Immature natural killer cell (primary cell): Measurements from ENCODE around the gene MAT1A. TPM values are rescaled to one million over a fixed set of nuclear protein-coding genes. Genes with fewer than 3 reads are reported as not detected.
"Not testable (repeated sequence)": the region's sequence is repeated elsewhere in the genome, so short reads cannot be mapped to it uniquely, and the experiment has no call there.

Source experiments
- DNase-seq, 3 donors: peaks; one replicate each; pipeline ENCODE4 v3.0.0; 2022; ENCODE audit warnings: mixed read lengths in 1 of 3
- H3K27ac Mint-ChIP-seq, 6 donors: one replicate each; pipeline ENCODE4 v1.8.0; 2020; ENCODE audit warnings: mixed read lengths in 6 of 6, mild to moderate bottlenecking in 5 of 6, inconsistent platforms in 4 of 6, moderate library complexity in 3 of 6
- H3K27me3 Mint-ChIP-seq, 3 donors: one replicate each; pipeline ENCODE4 v1.8.0; 2020 to 2021; ENCODE audit warnings: low read depth in 3 of 3, mild to moderate bottlenecking in 3 of 3, mixed read lengths in 3 of 3, moderate library complexity in 3 of 3, inconsistent platforms in 1 of 3
- H3K36me3 Mint-ChIP-seq, 3 donors: one replicate each; pipeline ENCODE4 v1.8.0; 2020; ENCODE audit warnings: mixed read lengths in 3 of 3, inconsistent platforms in 2 of 3, mild to moderate bottlenecking in 2 of 3
- H3K4me1 Mint-ChIP-seq, 2 donors: one replicate each; pipeline ENCODE4 v1.8.0; 2020; ENCODE audit warnings: inconsistent platforms in 2 of 2, mild to moderate bottlenecking in 2 of 2, mixed read lengths in 2 of 2, moderate library complexity in 1 of 2
- H3K4me3 Mint-ChIP-seq, 5 donors: one replicate each; pipeline ENCODE4 v1.8.0; 2020; ENCODE audit warnings: mild to moderate bottlenecking in 5 of 5, mixed read lengths in 5 of 5, inconsistent platforms in 3 of 5, moderate library complexity in 3 of 5
- H3K9me3 Mint-ChIP-seq, 6 donors: one replicate each; pipeline ENCODE4 v1.8.0; 2020; ENCODE audit warnings: mild to moderate bottlenecking in 6 of 6, mixed read lengths in 6 of 6, inconsistent platforms in 4 of 6, moderate library complexity in 3 of 6
- polyA plus RNA-seq, 3 donors: library from polyadenylated mRNA; unstranded; fragments of 300-500 nt; fragmentation: Illumina TruSeq; gene quantifications; one replicate each; pipeline ENCODE4 v1.2.3, GENCODE V29; 2021

Gene MAT1A
- polyA plus RNA-seq, 3 donors from 2014 or later: not detected

GRCh38 chr10:80250399-80250798, 39.1 kb downstream of the MAT1A start:
- H3K9me3 Mint-ChIP-seq, H3K27ac Mint-ChIP-seq, H3K4me3 Mint-ChIP-seq, H3K36me3 Mint-ChIP-seq, H3K27me3 Mint-ChIP-seq, DNase-seq: not testable (repeated sequence)
- peaks cover 16 to 17% of the 10 kb centered on the region in 2 donors for H3K4me1 Mint-ChIP-seq

DNA sequence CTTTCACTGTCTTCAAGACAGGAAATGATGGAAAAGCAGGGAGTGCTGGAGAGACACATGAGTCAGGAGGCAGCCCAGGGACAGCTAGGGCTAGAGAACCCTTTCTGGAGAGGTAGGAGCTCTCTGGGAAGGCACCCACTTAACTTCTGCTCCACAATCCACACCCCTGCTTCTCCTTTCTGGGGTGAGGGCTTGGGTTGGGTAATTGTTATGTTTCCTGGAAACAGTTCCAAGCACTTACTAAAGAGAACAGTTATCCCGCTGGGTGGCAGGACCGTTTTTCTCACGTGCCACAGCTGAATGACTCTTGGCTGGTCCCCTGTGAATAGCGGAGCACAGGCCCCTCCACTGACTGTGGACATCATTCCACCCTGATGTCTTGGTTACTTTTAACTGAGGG, 39.6 kb downstream of the MAT1A start:
- not testable (repeated sequence) for H3K27ac Mint-ChIP-seq, H3K36me3 Mint-ChIP-seq, H3K9me3 Mint-ChIP-seq, H3K4me3 Mint-ChIP-seq, DNase-seq, H3K27me3 Mint-ChIP-seq
- peaks cover 16 to 17% of the 10 kb centered on the region in 2 donors for H3K4me1 Mint-ChIP-seq

DNA sequence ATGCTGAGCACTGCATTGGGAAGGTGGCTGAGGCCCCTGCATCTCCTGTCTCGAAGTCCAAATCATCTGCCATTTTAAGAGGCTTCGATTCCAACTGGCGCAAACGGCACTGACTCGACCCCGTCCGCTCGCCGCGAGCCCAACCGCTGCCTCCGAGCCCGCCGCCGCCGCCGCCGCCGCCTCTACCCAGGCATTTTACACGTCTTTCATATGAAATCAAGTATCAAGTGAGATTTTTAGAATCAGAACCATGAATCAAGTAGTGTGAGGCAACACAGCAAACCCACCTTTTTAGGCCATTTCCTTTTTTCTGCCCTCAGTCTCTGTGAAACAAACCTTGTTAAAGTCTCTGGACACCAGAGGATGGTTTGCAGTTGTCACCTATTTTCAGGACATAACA, 41.8 kb downstream of the MAT1A start:
- not testable (repeated sequence) for H3K27me3 Mint-ChIP-seq, H3K4me1 Mint-ChIP-seq, H3K4me3 Mint-ChIP-seq, DNase-seq, H3K36me3 Mint-ChIP-seq, H3K9me3 Mint-ChIP-seq, H3K27ac Mint-ChIP-seq

- not testable (repeated sequence) for H3K9me3 Mint-ChIP-seq, H3K4me1 Mint-ChIP-seq, DNase-seq, H3K36me3 Mint-ChIP-seq, H3K27me3 Mint-ChIP-seq, H3K27ac Mint-ChIP-seq, H3K4me3 Mint-ChIP-seq
These were observed 45.1 kb downstream of the MAT1A start for GRCh38 chr10:80244371-80244770.

DNA sequence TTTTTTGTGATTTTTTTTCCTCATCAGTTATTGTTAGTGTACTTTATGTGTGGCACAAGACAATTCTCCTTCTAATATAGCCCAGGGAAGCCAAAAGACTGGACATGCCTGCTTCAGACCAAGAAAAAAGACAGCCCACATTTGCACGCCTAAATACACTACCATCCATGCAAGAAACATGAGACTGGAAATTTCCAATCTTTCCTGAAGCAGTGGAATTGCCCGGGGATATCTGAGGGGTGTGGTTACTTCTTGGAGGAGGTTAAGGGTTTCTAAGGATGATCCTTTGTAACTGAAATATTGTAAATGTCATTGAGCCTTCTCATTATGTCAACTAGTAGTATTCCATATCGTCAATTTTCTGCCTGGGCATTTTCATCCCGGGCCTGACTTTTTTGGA, 47.1 kb downstream of the MAT1A start:
- not testable (repeated sequence) for H3K4me1 Mint-ChIP-seq, H3K27me3 Mint-ChIP-seq, DNase-seq, H3K9me3 Mint-ChIP-seq, H3K27ac Mint-ChIP-seq, H3K4me3 Mint-ChIP-seq, H3K36me3 Mint-ChIP-seq

- not testable (repeated sequence) for H3K27me3 Mint-ChIP-seq
These were observed 53.0 kb downstream of the MAT1A start for GRCh38 chr10:80236457-80236856.

GRCh38 chr10:80234331-80235235, 54.9 kb downstream of the MAT1A start:
- DNase-seq, H3K36me3 Mint-ChIP-seq, H3K27ac Mint-ChIP-seq, H3K27me3 Mint-ChIP-seq, H3K4me3 Mint-ChIP-seq, H3K4me1 Mint-ChIP-seq, H3K9me3 Mint-ChIP-seq: not testable (repeated sequence)

More at GRCh38 chr10:80236457-80236856, 53.0 kb downstream of the MAT1A start:
- H3K9me3 Mint-ChIP-seq, H3K4me1 Mint-ChIP-seq, H3K27ac Mint-ChIP-seq, H3K4me3 Mint-ChIP-seq, H3K36me3 Mint-ChIP-seq, DNase-seq: not testable (repeated sequence)

DNA sequence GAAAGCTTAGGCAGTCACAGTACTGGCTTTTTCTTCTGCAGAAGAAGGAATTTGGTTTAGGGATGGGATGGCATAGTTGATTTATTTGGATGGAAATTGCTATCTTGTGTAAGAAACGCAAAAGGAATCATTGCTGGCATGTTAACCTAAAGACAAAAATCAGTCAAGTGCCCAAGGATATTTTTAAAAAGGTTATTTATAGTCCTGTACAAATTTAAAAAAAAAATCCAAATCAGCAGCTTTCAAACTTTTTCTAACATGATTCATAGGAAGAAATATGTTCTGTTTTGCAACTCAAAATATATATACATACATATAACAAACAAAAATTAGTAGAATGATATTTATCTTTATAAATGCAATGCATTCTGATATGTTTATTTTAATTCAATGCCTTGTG, 55.6 kb downstream of the MAT1A start:
- H3K4me1 Mint-ChIP-seq, H3K4me3 Mint-ChIP-seq, H3K9me3 Mint-ChIP-seq: not testable (repeated sequence)

GRCh38 chr10:80226723-80227122, 62.7 kb downstream of the MAT1A start:
- H3K4me3 Mint-ChIP-seq, H3K9me3 Mint-ChIP-seq, H3K27me3 Mint-ChIP-seq, DNase-seq, H3K36me3 Mint-ChIP-seq, H3K27ac Mint-ChIP-seq, H3K4me1 Mint-ChIP-seq: not testable (repeated sequence)

More for the DNA sequence above, 55.6 kb downstream of the MAT1A start:
- H3K27ac Mint-ChIP-seq, H3K36me3 Mint-ChIP-seq, H3K27me3 Mint-ChIP-seq, DNase-seq: not testable (repeated sequence)

GRCh38 chr10:80223031-80223419, 66.4 kb downstream of the MAT1A start:
- not testable (repeated sequence) for H3K4me1 Mint-ChIP-seq, H3K9me3 Mint-ChIP-seq, DNase-seq, H3K27me3 Mint-ChIP-seq, H3K4me3 Mint-ChIP-seq, H3K27ac Mint-ChIP-seq, H3K36me3 Mint-ChIP-seq

Other genes with a start within 250 kb of the MAT1A start
- gene TMEM254, start 211.0 kb downstream of the MAT1A start, polyA plus RNA-seq: 10 to 100 TPM; 18.2 to 24.5 (median 22.7) TPM
- gene PLAC9, start 156.9 kb downstream of the MAT1A start, polyA plus RNA-seq: not detected
- gene ANXA11, start 84.1 kb downstream of the MAT1A start, polyA plus RNA-seq: 100 to 1,000 TPM; 136 to 270 (median 181) TPM
- gene DYDC1, start 67.1 kb upstream of the MAT1A start, polyA plus RNA-seq: not detected
- not detected for gene DYDC2, start 67.1 kb upstream of the MAT1A start, polyA plus RNA-seq
- gene PRXL2A, start 118.9 kb upstream of the MAT1A start, polyA plus RNA-seq: 1 to 10 TPM; 3.9 to 6.3 (median 4.3) TPM
- gene TSPAN14, start 164.7 kb upstream of the MAT1A start, polyA plus RNA-seq: 100 to 1,000 TPM; 141 to 363 (median 226) TPM
- not detected for gene SH2D4B, start 248.2 kb upstream of the MAT1A start, polyA plus RNA-seq